HepG2 (cell line): ENCODE results near the gene IRAK2. TPM values are rescaled to one million over a fixed set of nuclear protein-coding genes. Genes with fewer than 3 reads are reported as not detected.

Experiments used
- ADNP ChIP-seq: sonication (generic); formaldehyde crosslinking; IDR thresholded peaks from 2 replicates; pipeline ENCODE4 v1.4.0; 2020; ENCODE audit warnings: missing genetic modification reagents
- BCL6 ChIP-seq: IDR thresholded peaks from 2 replicates; pipeline ENCODE4 v1.6.1; 2016; ENCODE audit warnings: missing genetic modification reagents, missing compliant biosample characterization
- BORCS8-MEF2B ChIP-seq: sonication (generic); formaldehyde crosslinking; IDR thresholded peaks from 2 replicates; pipeline ENCODE4 v1.8.0; 2022; ENCODE audit warnings: mild to moderate bottlenecking, missing genetic modification reagents
- CBX1 ChIP-seq: IDR thresholded peaks from one replicate; pipeline ENCODE4 v1.6.1; 2016; ENCODE audit warnings: antibody characterized with exemption, low read depth
- FOXA3 ChIP-seq: IDR thresholded peaks from 2 replicates; pipeline ENCODE4 v1.6.1; 2016; ENCODE audit warnings: missing genetic modification reagents, missing compliant biosample characterization
- GABPA ChIP-seq, 2 experiments: IDR thresholded peaks; 2 replicates each; pipeline ENCODE4 v1.6.1; 2011 to 2016; ENCODE audit warnings: low read depth in 2 of 2, low read length in 1 of 2, missing biosample characterization in 1 of 2, missing genetic modification characterization in 1 of 2
- GABPB1 ChIP-seq: IDR thresholded peaks from 2 replicates; pipeline ENCODE4 v1.6.1; 2016; ENCODE audit warnings: mild to moderate bottlenecking, missing genetic modification reagents, moderate library complexity, missing compliant biosample characterization
- HDAC6 ChIP-seq: fragments of 200-600 bp; sonication (generic); IDR thresholded peaks from 2 replicates; pipeline ENCODE4 v1.7.0; 2017; ENCODE audit warnings: mild to moderate bottlenecking, antibody characterized with exemption, low read length, low read depth
- HES4 ChIP-seq: sonication (generic); formaldehyde crosslinking; IDR thresholded peaks from 2 replicates; pipeline ENCODE4 v1.9.0; 2021; ENCODE audit warnings: mild to moderate bottlenecking, missing genetic modification reagents, borderline replicate concordance
- HNF4A ChIP-seq: sonication (generic); formaldehyde crosslinking; IDR thresholded peaks from 2 replicates; pipeline ENCODE4 v1.4.0; 2020; ENCODE audit warnings: missing genetic modification reagents
- IRF9 ChIP-seq: sonication (generic); formaldehyde crosslinking; IDR thresholded peaks from 2 replicates; pipeline ENCODE4 v1.8.0; 2022; ENCODE audit warnings: missing genetic modification reagents, mild to moderate bottlenecking, borderline replicate concordance
- JUND ChIP-seq: sonication (generic); formaldehyde crosslinking; IDR thresholded peaks from 2 replicates; pipeline ENCODE4 v1.8.0; 2022; ENCODE audit warnings: mild to moderate bottlenecking, missing genetic modification reagents
- RBM39 ChIP-seq: fragments of 200-400 bp; formaldehyde crosslinking; IDR thresholded peaks from one replicate; pipeline ENCODE4 v1.6.1; 2018; ENCODE audit warnings: antibody characterized with exemption, mild to moderate bottlenecking, low read depth, low read length; ENCODE audit not compliant: poor library complexity, severe bottlenecking
- SKI ChIP-seq: fragments of 450-650 bp; IDR thresholded peaks from one replicate; pipeline ENCODE4 v1.6.1; 2018; ENCODE audit warnings: mild to moderate bottlenecking; ENCODE audit not compliant: partially characterized antibody
- TAF1 ChIP-seq: sonication (generic); formaldehyde crosslinking; IDR thresholded peaks from 2 replicates; pipeline ENCODE4 v1.4.0; 2020; ENCODE audit warnings: missing genetic modification reagents
- TAF15 ChIP-seq: fragments of 200-400 bp; formaldehyde crosslinking; IDR thresholded peaks from one replicate; pipeline ENCODE4 v1.6.1; 2018; ENCODE audit warnings: mild to moderate bottlenecking, low read depth, low read length; ENCODE audit not compliant: poor library complexity, severe bottlenecking
- THAP11 ChIP-seq: IDR thresholded peaks from 2 replicates; pipeline ENCODE4 v1.6.1; 2016; ENCODE audit warnings: missing biosample characterization, missing genetic modification reagents
- ZNF12 ChIP-seq: sonication (generic); formaldehyde crosslinking; IDR thresholded peaks from 2 replicates; pipeline ENCODE4 v1.5.0; 2020; ENCODE audit warnings: missing genetic modification reagents
- ZNF20 ChIP-seq: sonication (generic); formaldehyde crosslinking; IDR thresholded peaks from 2 replicates; pipeline ENCODE4 v1.4.0; 2020; ENCODE audit warnings: mild to moderate bottlenecking, moderate library complexity, missing genetic modification reagents
- ZNF546 ChIP-seq: sonication (generic); formaldehyde crosslinking; conservative IDR thresholded peaks from 2 replicates; pipeline ENCODE4 v1.8.1; 2023; ENCODE audit warnings: mild to moderate bottlenecking, missing genetic modification reagents
- ZNF674 ChIP-seq: sonication (generic); formaldehyde crosslinking; IDR thresholded peaks from 2 replicates; pipeline ENCODE4 v1.5.0; 2020; ENCODE audit warnings: low read depth, mild to moderate bottlenecking, missing genetic modification reagents
- ZNF746 ChIP-seq: sonication (generic); formaldehyde crosslinking; IDR thresholded peaks from 2 replicates; pipeline ENCODE4 v1.8.0; 2022; ENCODE audit warnings: mild to moderate bottlenecking, missing genetic modification reagents
- ZNF772 ChIP-seq: sonication (generic); formaldehyde crosslinking; IDR thresholded peaks from 2 replicates; pipeline ENCODE4 v1.5.0; 2020; ENCODE audit warnings: mild to moderate bottlenecking, missing genetic modification reagents
- polyA plus RNA-seq, 8 experiments: library from polyadenylated mRNA; depleted of rRNA in 3 of 8; stranded (reverse) in 7 of 8; unstranded in 1 of 8; fragments of >200 nt; fragmentation: Illumina TruSeq in 4 of 8; extraction: Trizol in 4 of 8; gene quantifications; 2 replicates each; pipeline versions ENCODE4 v1.2.1 to v1.2.3, GENCODE V29; 2011 to 2016; ENCODE audit warnings: low read depth in 4 of 8, missing spikeins in 1 of 8, mixed read lengths in 1 of 8; ENCODE audit not compliant: insufficient read depth in 1 of 8
- total RNA-seq, 5 experiments: library from RNA; depleted of rRNA; stranded (reverse); fragments of >200 nt; fragmentation: Illumina TruSeq; extraction: Trizol; gene quantifications; 2 replicates each; pipeline ENCODE4 v1.2.3, GENCODE V29; 2016; ENCODE audit warnings: low read depth in 1 of 5
- TF ChIP-seq, protein P1 (sequence below): sonication (generic); formaldehyde crosslinking; IDR thresholded peaks from 2 replicates; pipeline ENCODE4 v1.8.1; 2023; ENCODE audit warnings: mild to moderate bottlenecking, missing genetic modification reagents
- TF ChIP-seq, protein P2 (sequence below): sonication (generic); formaldehyde crosslinking; IDR thresholded peaks from 2 replicates; pipeline ENCODE4 v1.5.1; 2020; ENCODE audit warnings: missing genetic modification reagents, mild to moderate bottlenecking, borderline replicate concordance
- TF ChIP-seq, protein P3 (sequence below): sonication (generic); formaldehyde crosslinking; IDR thresholded peaks from 2 replicates; pipeline ENCODE4 v1.5.1; 2020; ENCODE audit warnings: mild to moderate bottlenecking, missing genetic modification reagents, borderline replicate concordance

The IRAK2 gene
- total and polyA plus RNA-seq, 2 of the 13 experiments (the other 11 are each of a cell fraction or from before 2014, with no cell fraction given), result 13.1 to 23.3 TPM

DNA sequence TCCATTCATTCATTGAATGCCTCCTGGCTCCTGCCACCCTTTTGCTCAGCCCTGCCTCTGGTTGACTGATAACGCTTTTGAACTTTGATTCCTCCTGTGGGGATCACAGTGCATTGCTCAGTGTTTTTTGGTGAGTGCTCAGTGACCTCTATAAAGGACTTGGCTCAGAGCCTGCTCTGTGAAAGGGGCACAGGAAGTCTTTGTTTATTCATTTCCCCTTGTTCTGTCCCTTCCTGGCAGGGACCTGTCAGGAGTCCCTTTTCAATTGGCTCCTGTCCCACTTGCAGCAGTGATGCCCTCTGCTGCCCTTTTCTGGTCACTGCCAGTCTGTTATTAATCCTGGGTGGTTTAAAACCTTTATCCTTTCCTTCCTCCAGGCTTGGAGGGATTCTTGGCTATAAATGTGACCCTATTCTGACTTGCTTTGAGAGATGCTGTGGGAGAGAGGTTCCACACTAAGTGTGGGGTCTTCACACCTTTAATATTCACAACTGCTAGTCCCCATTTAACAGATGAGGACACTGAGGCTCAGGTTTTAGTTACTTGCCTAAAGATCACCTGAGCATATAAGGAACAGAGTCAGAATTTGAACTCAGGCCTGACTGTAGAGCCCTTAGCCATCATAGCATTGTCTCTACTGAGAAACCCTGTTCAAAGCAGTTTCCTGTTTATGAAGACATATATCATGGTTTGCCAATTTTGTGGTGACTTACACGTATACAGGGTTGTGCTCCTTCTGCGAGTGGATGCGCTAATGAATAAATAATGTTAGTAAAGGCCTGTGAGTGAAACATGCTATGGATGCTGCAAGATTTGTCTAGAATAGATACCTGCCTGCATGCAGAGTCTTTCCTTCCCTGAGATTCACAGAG lies 60.3 kb downstream of the IRAK2 start (continued):
- TF ChIP-seq, protein P1, sequence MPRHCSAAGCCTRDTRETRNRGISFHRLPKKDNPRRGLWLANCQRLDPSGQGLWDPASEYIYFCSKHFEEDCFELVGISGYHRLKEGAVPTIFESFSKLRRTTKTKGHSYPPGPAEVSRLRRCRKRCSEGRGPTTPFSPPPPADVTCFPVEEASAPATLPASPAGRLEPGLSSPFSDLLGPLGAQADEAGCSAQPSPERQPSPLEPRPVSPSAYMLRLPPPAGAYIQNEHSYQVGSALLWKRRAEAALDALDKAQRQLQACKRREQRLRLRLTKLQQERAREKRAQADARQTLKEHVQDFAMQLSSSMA (CRISPR knock-in tag), result no peak
- TF ChIP-seq TAF15 (no peak), ZNF12 (CRISPR knock-in tag) (peak; percentile 63; the same call in 1 of the 2 replicates), ZNF772 (no peak), GABPA (IDR thresholded peaks at IDR 0.05; ENCODE audit: low read depth, low read length) (no peak), GABPA (CRISPR knock-in tag; IDR thresholded peaks at IDR 0.05; ENCODE audit: low read depth) (peak; percentile 80), ZNF674 (CRISPR knock-in tag) (no peak), TAF1 (no peak), HES4 (CRISPR knock-in tag) (no peak), HNF4A (CRISPR knock-in tag) (peak; percentile 98), HDAC6 (no peak), FOXA3 (CRISPR knock-in tag) (peak; percentile 96), ADNP (CRISPR knock-in tag) (no peak), CBX1 (no peak), THAP11 (CRISPR knock-in tag) (peak; percentile 68), SKI (peak; percentile 75), ZNF20 (CRISPR knock-in tag) (no peak), BCL6 (peak; percentile 82), ZNF546 (no peak), RBM39 (no peak), JUND (CRISPR knock-in tag) (no peak), ZNF746 (peak; percentile 63; the same call in 1 of the 2 replicates), IRF9 (CRISPR knock-in tag) (no peak), BORCS8-MEF2B (no peak; the same call in 1 of the 2 replicates), GABPB1 (CRISPR knock-in tag) (peak; percentile 46; the same call in 1 of the 2 replicates)
- TF ChIP-seq, protein P2, sequence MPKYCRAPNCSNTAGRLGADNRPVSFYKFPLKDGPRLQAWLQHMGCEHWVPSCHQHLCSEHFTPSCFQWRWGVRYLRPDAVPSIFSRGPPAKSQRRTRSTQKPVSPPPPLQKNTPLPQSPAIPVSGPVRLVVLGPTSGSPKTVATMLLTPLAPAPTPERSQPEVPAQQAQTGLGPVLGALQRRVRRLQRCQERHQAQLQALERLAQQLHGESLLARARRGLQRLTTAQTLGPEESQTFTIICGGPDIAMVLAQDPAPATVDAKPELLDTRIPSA (CRISPR knock-in tag), result no peak
- TF ChIP-seq, protein P3, sequence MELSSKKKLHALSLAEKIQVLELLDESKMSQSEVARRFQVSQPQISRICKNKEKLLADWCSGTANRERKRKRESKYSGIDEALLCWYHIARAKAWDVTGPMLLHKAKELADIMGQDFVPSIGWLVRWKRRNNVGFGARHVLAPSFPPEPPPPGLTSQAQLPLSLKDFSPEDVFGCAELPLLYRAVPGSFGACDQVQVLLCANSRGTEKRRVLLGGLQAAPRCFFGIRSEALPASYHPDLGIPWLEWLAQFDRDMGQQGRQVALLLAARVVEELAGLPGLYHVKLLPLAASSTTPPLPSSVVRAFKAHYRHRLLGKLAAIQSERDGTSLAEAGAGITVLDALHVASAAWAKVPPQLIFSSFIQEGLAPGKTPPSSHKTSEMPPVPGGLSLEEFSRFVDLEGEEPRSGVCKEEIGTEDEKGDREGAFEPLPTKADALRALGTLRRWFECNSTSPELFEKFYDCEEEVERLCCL (CRISPR knock-in tag), result no peak
